ENCODE measurements around the gene LGALS7B. TPM values are rescaled to one million over a fixed set of nuclear protein-coding genes. Genes with fewer than 3 reads are reported as not detected.

Gene LGALS7B
- total RNA-seq, 2 experiments from 2014 or later: not detected

- Mint-ChIP-seq H3K4me1 (peaks cover 27% of the 10 kb centered on the region), H3K27me3 (no peaks in the 10 kb centered on the region), H3K27ac (peak overlapping the region; percentile 88), H3K9me3 (no peaks in the 10 kb centered on the region), H3K36me3 (peaks cover 23% of the 10 kb centered on the region), H3K4me3 (peak overlapping the region; percentile 95)
- ATAC-seq (ENCODE audit: low read depth): no peak
- POLR2A ChIA-PET: interaction anchor here (1.3 to 5.1 kb wide), 2 partner anchors 13 to 47 kb away, joined by 3 to 55 read pairs; no protein-coding TSS in a partner anchor
- DNase-seq: no peak
These were observed 41.2 kb downstream of the LGALS7B start for GRCh38 chr19:38830039-38830733.

DNA sequence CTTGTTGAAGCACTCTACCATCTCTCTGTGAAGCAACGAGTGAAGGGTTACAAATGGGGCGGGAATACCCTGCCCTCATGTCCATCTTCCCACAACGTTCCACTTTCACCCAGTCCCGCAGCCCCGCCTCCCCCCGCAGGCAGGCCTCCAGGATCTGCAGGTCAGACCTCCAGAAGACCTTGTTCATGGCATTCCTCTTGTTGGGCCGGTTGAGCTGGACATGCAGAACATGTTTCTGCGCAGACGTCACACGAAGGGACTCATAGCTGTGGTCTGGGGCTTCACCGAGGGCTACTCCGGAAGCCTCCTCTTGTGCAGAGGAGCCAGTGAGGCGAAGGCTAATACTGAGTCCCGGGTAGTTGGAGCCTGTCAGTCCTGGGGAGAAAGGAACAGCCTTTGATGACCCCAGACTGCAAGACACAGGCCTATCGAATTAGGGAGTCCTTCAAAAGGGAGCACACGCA lies 42.2 kb downstream of the LGALS7B start:
- peaks cover 27% of the 10 kb centered on the region for H3K4me1 Mint-ChIP-seq
- POLR2A ChIA-PET: interaction anchor here (0.6 to 5.4 kb wide), 16 partner anchors 12 to 444 kb away, joined by 3 to 55 read pairs (median 6); partner anchors contain the start of genes GGN, HNRNPL, LGALS4 and MRPS12
- H3K27ac Mint-ChIP-seq: peak overlapping the region; percentile 88
- H3K27me3 Mint-ChIP-seq: no peaks in the 10 kb centered on the region
- peaks cover 31% of the 10 kb centered on the region for H3K36me3 Mint-ChIP-seq
- peak overlapping the region; percentile 95 for H3K4me3 Mint-ChIP-seq
- ATAC-seq (ENCODE audit: low read depth) (peak; percentile 49), DNase-seq (peak; percentile 59)
- H3K9me3 Mint-ChIP-seq: no peaks in the 10 kb centered on the region

DNA sequence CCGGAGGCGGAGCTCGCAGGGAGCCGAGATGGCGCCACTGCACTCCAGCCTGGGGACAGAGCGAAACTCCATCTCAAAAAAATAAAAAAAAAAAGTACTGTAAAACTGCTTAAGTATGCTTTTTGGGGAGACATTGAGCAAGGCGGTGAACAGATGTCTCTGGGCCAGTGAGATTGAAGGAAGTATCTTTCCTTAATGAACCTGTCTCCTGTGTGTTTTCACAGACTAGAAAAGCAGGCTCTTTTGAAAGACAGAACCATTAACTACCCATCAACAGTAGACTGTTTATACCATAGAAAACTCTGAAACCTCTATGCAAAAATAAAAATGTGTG lies 44.1 kb downstream of the LGALS7B start:
- ATAC-seq (ENCODE audit: low read depth): no peak
- H3K27me3 Mint-ChIP-seq: no peaks in the 10 kb centered on the region
- H3K9me3 Mint-ChIP-seq: no peaks in the 10 kb centered on the region
- peaks cover 21% of the 10 kb centered on the region for H3K4me1 Mint-ChIP-seq
- H3K4me3 Mint-ChIP-seq: no peak overlapping the region
- H3K27ac Mint-ChIP-seq: no peak overlapping the region
- no peak for DNase-seq
- H3K36me3 Mint-ChIP-seq: peaks cover 20% of the 10 kb centered on the region
- POLR2A ChIA-PET: interaction anchor here (1.7 to 5.4 kb wide), 3 partner anchors 10 to 36 kb away, joined by 13 to 55 read pairs (median 37); partner anchors contain the start of gene HNRNPL

- DNase-seq (no peak), ATAC-seq (ENCODE audit: low read depth) (no peak)
- H3K27ac Mint-ChIP-seq: peak overlapping the region; percentile 25
- POLR2A ChIA-PET: interaction anchor here (0.6 to 5.4 kb wide), 3 partner anchors 9 to 283 kb away, joined by 3 to 55 read pairs (median 37); partner anchors contain the start of gene HNRNPL
- no peak overlapping the region for H3K4me3 Mint-ChIP-seq
- no peaks in the 10 kb centered on the region for H3K27me3 Mint-ChIP-seq
- peaks cover 23% of the 10 kb centered on the region for H3K4me1 Mint-ChIP-seq
- no peaks in the 10 kb centered on the region for H3K9me3 Mint-ChIP-seq
- H3K36me3 Mint-ChIP-seq: peaks cover 22% of the 10 kb centered on the region
These were observed 45.1 kb downstream of the LGALS7B start for GRCh38 chr19:38834104-38834490.

DNA sequence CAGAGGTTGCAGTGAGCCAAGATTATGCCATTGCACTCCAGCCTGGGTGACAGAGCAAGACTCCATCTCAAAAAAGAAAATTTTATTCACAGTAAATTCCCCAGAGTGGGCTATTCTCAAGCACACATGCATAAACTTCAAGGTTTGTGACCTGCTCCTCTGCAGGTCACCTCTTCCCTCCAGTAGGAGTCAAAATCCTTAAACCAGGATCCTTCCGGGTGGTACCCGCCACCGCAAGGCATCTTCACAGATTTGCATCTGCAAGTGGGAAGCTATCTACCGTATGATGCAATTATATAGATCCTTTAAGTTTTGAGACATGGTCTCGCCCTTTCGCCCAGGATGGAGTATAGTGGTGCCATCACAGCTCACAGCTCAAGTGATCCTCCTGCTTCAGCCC lies 45.6 kb downstream of the LGALS7B start:
- H3K36me3 Mint-ChIP-seq: peaks cover 25% of the 10 kb centered on the region
- no peak for DNase-seq
- no peak for ATAC-seq (ENCODE audit: low read depth)
- no peaks in the 10 kb centered on the region for H3K9me3 Mint-ChIP-seq
- no peak overlapping the region for H3K27ac Mint-ChIP-seq
- no peak overlapping the region for H3K4me3 Mint-ChIP-seq
- POLR2A ChIA-PET: interaction anchor here (5.1 to 5.4 kb wide), 2 partner anchors 9 to 14 kb away, joined by 37 to 55 read pairs; partner anchors contain the start of gene HNRNPL
- peaks cover 25% of the 10 kb centered on the region for H3K4me1 Mint-ChIP-seq
- no peaks in the 10 kb centered on the region for H3K27me3 Mint-ChIP-seq

DNA sequence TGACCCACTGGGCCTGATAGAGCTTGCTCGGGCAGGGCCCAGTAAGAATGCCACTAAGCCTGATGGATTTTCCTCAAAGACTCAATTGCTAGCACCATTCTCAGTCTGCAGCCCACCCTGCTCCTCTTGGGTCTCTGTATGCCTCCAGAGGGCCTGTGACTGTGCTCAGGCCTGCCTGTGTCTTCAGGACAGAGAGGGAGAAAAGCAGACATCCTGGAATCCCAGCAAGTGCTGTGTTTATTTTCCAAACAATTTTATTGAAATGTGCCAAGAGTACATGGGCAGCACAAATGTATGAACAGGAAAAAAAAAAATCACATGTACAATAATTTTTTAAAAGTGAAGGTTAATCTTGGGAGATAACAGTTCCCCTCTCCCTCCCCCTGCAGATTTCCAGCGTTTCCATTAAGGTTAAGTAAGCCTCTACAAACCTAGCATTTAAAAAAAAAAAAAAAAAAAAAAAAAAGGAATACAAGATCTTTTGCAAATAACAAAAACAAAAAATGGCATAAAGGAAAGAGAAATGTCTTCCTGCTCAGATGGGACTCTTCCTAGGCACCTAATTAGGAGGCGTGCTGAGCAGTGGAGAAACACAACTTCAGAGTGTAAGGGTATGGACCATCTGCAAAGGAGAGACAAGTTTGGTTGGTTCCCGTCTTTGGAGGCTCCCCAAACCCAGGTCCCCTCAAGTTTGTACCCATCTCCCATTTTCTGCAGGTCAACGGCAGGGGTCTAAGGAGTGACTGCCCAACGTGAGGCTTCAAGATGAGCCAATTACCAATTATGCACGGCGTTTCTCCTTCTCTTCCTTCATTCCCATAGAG lies 47.4 kb downstream of the LGALS7B start:
- Mint-ChIP-seq H3K9me3 (no peaks in the 10 kb centered on the region), H3K4me3 (no peak overlapping the region), H3K36me3 (peaks cover 29% of the 10 kb centered on the region), H3K27me3 (no peaks in the 10 kb centered on the region), H3K4me1 (peaks cover 17% of the 10 kb centered on the region), H3K27ac (peak overlapping the region; percentile 48)
- ATAC-seq (ENCODE audit: low read depth): no peak
- POLR2A ChIA-PET: interaction anchor here (0.9 to 5.4 kb wide), 2 partner anchors 9 to 13 kb away, joined by 3 to 37 read pairs; partner anchors contain the start of gene HNRNPL
- DNase-seq: no peak

DNA sequence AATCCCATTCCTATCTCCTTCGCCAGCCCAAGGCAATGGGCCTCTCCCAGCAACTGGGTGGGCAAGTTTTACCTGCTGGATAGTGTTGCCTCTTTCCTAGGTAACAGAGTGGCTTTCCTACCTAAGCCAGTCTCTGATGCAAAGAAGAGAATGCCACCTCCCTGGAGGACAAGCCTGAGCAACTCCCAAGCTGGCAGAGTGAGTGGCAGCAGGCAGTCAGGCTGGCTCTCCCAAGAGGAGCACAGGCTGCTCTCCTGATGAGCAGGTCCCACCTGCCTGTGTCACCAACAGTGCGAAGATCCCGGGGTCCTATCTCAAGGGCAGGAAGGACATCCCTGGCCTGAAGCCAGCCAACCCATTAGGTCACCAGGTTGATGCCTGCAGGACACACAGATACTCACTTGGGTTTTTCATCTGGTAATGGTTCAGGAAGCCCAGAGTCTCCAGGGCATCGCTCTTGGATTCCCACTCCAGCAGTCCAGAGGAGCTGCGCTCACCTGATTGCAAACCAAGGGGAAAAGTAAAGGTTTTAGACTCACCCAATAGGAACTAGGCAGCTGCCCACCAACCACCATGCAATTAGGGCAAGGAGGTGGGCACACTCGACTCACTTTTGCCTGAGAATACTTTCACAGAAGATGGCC lies 48.1 kb downstream of the LGALS7B start:
- Mint-ChIP-seq H3K27ac (no peak overlapping the region), H3K4me1 (peaks cover 19% of the 10 kb centered on the region), H3K4me3 (no peak overlapping the region), H3K9me3 (no peaks in the 10 kb centered on the region), H3K27me3 (no peaks in the 10 kb centered on the region), H3K36me3 (peaks cover 34% of the 10 kb centered on the region)
- no peak for DNase-seq
- POLR2A ChIA-PET: interaction anchor here (0.6 to 1.3 kb wide), 4 partner anchors 11 to 236 kb away, joined by 3 to 5 read pairs (median 5); partner anchors contain the start of gene RINL
- no peak for ATAC-seq (ENCODE audit: low read depth)

GRCh38 chr19:38837656-38838121 lies 48.7 kb downstream of the LGALS7B start:
- H3K4me3 Mint-ChIP-seq: no peak overlapping the region
- no peak for DNase-seq
- POLR2A ChIA-PET: interaction anchor here (0.6 to 1.3 kb wide), 4 partner anchors 11 to 237 kb away, joined by 3 to 5 read pairs (median 5); partner anchors contain the start of gene RINL
- H3K4me1 Mint-ChIP-seq: peaks cover 23% of the 10 kb centered on the region
- H3K27me3 Mint-ChIP-seq: no peaks in the 10 kb centered on the region
- no peaks in the 10 kb centered on the region for H3K9me3 Mint-ChIP-seq
- no peak overlapping the region for H3K27ac Mint-ChIP-seq
- peaks cover 39% of the 10 kb centered on the region for H3K36me3 Mint-ChIP-seq
- ATAC-seq (ENCODE audit: low read depth): no peak

GRCh38 chr19:38838208-38838985 lies 49.4 kb downstream of the LGALS7B start:
- H3K27ac Mint-ChIP-seq: peak overlapping the region; percentile 24
- DNase-seq: no peak
- ATAC-seq (ENCODE audit: low read depth): no peak
- peaks cover 44% of the 10 kb centered on the region for H3K36me3 Mint-ChIP-seq
- no peaks in the 10 kb centered on the region for H3K27me3 Mint-ChIP-seq
- H3K4me1 Mint-ChIP-seq: peaks cover 28% of the 10 kb centered on the region
- no peak overlapping the region for H3K4me3 Mint-ChIP-seq
- POLR2A ChIA-PET: interaction anchor here (1.1 to 1.3 kb wide), 2 partner anchors 10 to 39 kb away, joined by 5 read pairs; partner anchors contain the start of gene RINL
- H3K9me3 Mint-ChIP-seq: no peaks in the 10 kb centered on the region

DNA sequence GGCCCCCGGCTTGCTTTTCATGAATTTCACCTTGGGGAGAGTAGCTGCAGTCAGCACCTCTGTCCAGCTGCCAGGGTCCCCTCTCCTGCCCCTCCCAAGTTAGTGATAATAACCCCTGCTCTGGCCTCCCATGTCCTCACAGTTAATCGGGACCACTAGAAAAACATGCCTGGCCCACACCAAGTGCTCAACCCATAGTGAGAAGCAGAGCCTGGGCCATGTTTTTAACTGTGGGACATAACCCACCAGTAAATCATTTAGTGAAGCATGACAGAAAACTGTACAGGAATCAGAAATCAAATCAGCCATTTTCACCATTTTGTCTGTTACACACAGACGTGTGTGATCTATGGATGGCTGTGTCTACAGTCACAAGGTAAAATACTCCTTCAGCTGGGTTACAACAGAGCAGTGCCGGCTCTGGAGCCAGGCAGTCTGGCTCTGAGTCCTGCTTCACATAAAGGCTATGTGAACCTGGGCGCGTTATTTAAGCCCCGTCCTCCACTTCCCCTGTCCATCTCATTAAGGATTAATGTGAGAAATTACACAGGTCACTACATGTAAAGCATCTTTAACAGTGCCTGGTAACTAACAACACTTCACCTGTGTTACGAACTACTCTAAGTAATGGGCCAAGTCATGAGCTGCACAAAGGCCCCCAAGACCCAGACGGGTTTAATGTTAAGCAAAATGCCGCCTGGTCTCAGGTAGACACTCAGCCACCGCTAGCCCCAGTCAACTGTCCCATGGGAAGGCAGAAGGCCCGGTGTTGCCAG lies 50.2 kb downstream of the LGALS7B start:
- DNase-seq (no peak), ATAC-seq (ENCODE audit: low read depth) (no peak)
- Mint-ChIP-seq H3K27me3 (no peaks in the 10 kb centered on the region), H3K9me3 (no peaks in the 10 kb centered on the region), H3K27ac (no peak overlapping the region), H3K4me1 (peaks cover 33% of the 10 kb centered on the region), H3K4me3 (no peak overlapping the region), H3K36me3 (peaks cover 51% of the 10 kb centered on the region)
- POLR2A ChIA-PET: interaction anchor here (1.9 kb wide), 1 partner anchor 10 kb away, joined by 10 read pairs; no protein-coding TSS in a partner anchor

- Mint-ChIP-seq H3K4me3 (no peak overlapping the region), H3K27ac (peak overlapping the region; percentile 77), H3K27me3 (no peaks in the 10 kb centered on the region), H3K4me1 (peaks cover 38% of the 10 kb centered on the region), H3K36me3 (peaks cover 54% of the 10 kb centered on the region), H3K9me3 (no peaks in the 10 kb centered on the region)
- ATAC-seq (ENCODE audit: low read depth) (no peak), DNase-seq (no peak)
- POLR2A ChIA-PET: interaction anchor here (1.1 to 1.9 kb wide), 4 partner anchors 8 to 38 kb away, joined by 3 to 10 read pairs (median 6); partner anchors contain the start of genes ECH1 and RINL
These were observed 51.0 kb downstream of the LGALS7B start for GRCh38 chr19:38839816-38840582.

Data from activated naive CD8-positive, alpha-beta T cell treated with anti-CD3 and anti-CD28 coated beads, Interleukin-2, amount 10 ng/mL, durations not matched to agents 7 days and 5 days (primary cell).